Measurements from ENCODE around the gene DHX35.
A peak's percentile ranks its signal among the peaks of the same experiment; 100 is the strongest.

DHX35 gene

DNA sequence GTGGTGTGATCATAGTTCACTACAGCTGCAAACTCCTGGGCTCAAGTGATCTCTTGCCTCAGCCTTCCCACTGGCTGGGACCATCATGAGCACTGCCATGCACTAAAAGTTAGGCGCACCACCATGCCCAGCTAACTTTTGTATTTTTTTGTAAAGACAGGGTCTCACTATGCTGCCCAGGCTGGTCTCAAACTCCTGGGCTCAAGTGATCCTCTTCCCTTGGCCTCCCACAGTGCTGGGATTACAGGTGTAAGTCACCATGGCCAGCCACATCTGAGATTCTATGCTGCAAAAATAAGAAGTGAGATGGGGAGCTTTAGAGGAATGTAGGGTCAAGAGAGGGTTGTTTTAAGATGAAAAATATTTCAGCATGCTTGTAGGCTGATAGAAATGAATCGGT, 37.4 kb upstream of the DHX35 start:
- ATAC-seq (ENCODE audit: insufficient read depth, low read depth), result no peak
- Histone ChIP-seq H3K4me1 (ENCODE audit: insufficient read depth, low read length) (peaks cover 29% of the 10 kb centered on the region), H3K9me3 (ENCODE audit: insufficient read depth, low read length, severe bottlenecking) (no peaks in the 10 kb centered on the region), H3K36me3 (ENCODE audit: insufficient read depth, low read length) (peaks cover 26% of the 10 kb centered on the region), H3K27me3 (ENCODE audit: insufficient read depth, low read length, poor library complexity) (no peaks in the 10 kb centered on the region), H4K20me1 (ENCODE audit: insufficient read depth, low read length) (peaks cover 20% of the 10 kb centered on the region), H3K4me2 (ENCODE audit: insufficient read depth, low read length) (no peak overlapping the region), H2AFZ (ENCODE audit: low read depth, low read length) (no peak overlapping the region), H3K79me2 (ENCODE audit: insufficient read depth, low read length) (peaks cover 36% of the 10 kb centered on the region), H3K9ac (ENCODE audit: low read depth, low read length) (no peak overlapping the region), H3K4me3 (ENCODE audit: low read depth in 1 of 2, low read length in 2 of 2) (no peak overlapping the region), H3K27ac (ENCODE audit: low read length) (no peak overlapping the region)
- DNase-seq, result no peak
- TF ChIP-seq EZH2 (IDR thresholded peaks at IDR 0.05; ENCODE audit: borderline replicate concordance, low read depth, low read length, severe bottlenecking), result no peak
- TF ChIP-seq, protein P1, sequence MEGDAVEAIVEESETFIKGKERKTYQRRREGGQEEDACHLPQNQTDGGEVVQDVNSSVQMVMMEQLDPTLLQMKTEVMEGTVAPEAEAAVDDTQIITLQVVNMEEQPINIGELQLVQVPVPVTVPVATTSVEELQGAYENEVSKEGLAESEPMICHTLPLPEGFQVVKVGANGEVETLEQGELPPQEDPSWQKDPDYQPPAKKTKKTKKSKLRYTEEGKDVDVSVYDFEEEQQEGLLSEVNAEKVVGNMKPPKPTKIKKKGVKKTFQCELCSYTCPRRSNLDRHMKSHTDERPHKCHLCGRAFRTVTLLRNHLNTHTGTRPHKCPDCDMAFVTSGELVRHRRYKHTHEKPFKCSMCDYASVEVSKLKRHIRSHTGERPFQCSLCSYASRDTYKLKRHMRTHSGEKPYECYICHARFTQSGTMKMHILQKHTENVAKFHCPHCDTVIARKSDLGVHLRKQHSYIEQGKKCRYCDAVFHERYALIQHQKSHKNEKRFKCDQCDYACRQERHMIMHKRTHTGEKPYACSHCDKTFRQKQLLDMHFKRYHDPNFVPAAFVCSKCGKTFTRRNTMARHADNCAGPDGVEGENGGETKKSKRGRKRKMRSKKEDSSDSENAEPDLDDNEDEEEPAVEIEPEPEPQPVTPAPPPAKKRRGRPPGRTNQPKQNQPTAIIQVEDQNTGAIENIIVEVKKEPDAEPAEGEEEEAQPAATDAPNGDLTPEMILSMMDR (IDR thresholded peaks at IDR 0.05; ENCODE audit: borderline replicate concordance, extremely low read depth, low read length, poor library complexity, severe bottlenecking), result no peak

DNA sequence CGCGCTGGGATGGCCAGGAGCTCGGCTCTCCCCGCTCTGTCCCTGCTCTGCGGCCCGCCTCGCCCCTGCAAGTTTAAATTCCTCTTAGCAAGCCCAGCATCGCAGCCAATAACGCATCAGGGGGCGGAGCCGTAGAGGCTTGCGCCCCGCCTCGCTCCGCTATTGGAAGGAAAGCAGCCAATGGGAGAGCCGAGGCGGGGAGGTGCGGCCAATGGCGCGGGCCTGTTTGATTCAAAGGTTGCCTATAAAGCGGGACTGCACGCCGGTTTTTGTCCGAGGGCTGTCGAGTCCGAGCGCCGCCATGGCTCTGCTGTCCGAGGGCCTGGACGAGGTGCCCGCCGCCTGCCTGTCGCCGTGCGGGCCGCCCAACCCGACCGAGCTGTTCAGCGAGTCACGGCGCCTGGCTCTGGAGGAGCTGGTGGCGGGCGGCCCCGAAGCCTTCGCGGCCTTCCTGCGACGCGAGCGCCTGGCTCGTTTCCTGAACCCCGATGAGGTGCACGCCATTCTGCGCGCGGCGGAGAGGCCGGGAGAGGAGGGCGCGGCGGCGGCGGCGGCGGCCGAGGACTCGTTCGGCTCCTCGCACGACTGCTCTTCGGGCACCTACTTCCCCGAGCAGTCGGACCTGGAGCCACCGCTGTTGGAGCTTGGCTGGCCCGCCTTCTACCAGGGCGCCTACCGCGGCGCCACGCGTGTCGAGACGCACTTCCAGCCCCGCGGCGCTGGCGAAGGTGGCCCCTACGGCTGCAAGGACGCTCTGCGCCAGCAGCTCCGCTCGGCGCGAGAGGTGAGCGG, 35.8 kb upstream of the DHX35 start, which contains the start of gene FAM83D:
Gene FAM83D, plus strand, starts transcription at position 276 of the 792 bp plus-strand sequence. Its CDS starts 26 bp downstream, at position 302.
- Histone ChIP-seq H3K4me1 (ENCODE audit: insufficient read depth, low read length) (peaks cover 42% of the 10 kb centered on the region), H2AFZ (ENCODE audit: low read depth, low read length) (peak within 1 kb of the TSS; percentile 84), H3K79me2 (ENCODE audit: insufficient read depth, low read length) (peaks cover 52% of the 10 kb centered on the region), H3K4me2 (ENCODE audit: insufficient read depth, low read length) (peak within 1 kb of the TSS; percentile 74), H4K20me1 (ENCODE audit: insufficient read depth, low read length) (peaks cover 32% of the 10 kb centered on the region), H3K4me3 (ENCODE audit: low read depth in 1 of 2, low read length in 2 of 2) (peak within 1 kb of the TSS; percentile 80 to 86), H3K27ac (ENCODE audit: low read length) (peak within 1 kb of the TSS; percentile 87), H3K9ac (ENCODE audit: low read depth, low read length) (peak within 1 kb of the TSS; percentile 96), H3K36me3 (ENCODE audit: insufficient read depth, low read length) (peaks cover 39% of the 10 kb centered on the region), H3K27me3 (ENCODE audit: insufficient read depth, low read length, poor library complexity) (no peaks in the 10 kb centered on the region), H3K9me3 (ENCODE audit: insufficient read depth, low read length, severe bottlenecking) (no peaks in the 10 kb centered on the region)
- peak; percentile 94 for ATAC-seq (ENCODE audit: insufficient read depth, low read depth)
- DNase-seq, result peak; percentile 98
- no peak for TF ChIP-seq EZH2 (IDR thresholded peaks at IDR 0.05; ENCODE audit: borderline replicate concordance, low read depth, low read length, severe bottlenecking)
- TF ChIP-seq, protein P1 (IDR thresholded peaks at IDR 0.05; ENCODE audit: borderline replicate concordance, extremely low read depth, low read length, poor library complexity, severe bottlenecking), result no peak

DNA sequence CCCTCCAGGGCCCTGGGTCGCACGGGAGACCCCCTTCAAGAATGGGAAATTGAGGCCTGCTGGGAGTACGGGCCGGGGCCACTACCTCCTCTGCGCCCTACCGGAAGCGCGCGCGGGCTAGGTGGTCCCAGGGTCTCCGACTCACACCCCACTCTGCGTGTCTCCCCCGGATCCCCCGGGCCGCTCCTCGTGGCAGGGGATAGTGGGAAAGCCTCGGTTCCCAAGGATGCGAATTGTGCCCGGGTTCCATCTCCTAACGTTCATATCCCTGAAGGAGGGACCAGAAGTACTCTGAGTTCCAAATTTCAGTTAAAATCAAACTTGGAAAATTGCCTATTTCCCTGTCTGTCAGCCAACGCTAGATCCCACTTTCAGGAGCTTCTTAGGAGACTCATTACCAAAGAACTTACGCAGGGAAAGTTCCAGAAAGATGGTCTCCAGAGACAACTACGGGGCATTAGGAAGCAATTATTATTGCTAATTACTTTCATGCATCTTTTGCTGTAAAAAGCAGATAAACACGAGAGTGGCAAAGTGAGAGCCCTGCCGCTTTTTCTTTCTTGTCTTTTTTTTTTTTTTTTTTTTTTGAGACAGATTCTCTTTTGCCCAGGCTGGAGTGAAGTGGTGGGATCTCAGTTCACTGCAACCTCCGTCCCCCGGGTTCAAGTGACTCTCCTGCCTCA, 35.1 kb upstream of the DHX35 start:
- DNase-seq (peak; percentile 54), ATAC-seq (ENCODE audit: insufficient read depth, low read depth) (peak; percentile 37)
- H2AFZ ChIP-seq (ENCODE audit: low read depth, low read length), result peak overlapping the region; percentile 84
- H4K20me1 ChIP-seq (ENCODE audit: insufficient read depth, low read length), result peaks cover 39% of the 10 kb centered on the region
- no peak for TF ChIP-seq EZH2 (IDR thresholded peaks at IDR 0.05; ENCODE audit: borderline replicate concordance, low read depth, low read length, severe bottlenecking)
- TF ChIP-seq, protein P1 (IDR thresholded peaks at IDR 0.05; ENCODE audit: borderline replicate concordance, extremely low read depth, low read length, poor library complexity, severe bottlenecking), result no peak
- H3K4me2 ChIP-seq (ENCODE audit: insufficient read depth, low read length), result peak overlapping the region; percentile 74
- H3K27me3 ChIP-seq (ENCODE audit: insufficient read depth, low read length, poor library complexity), result no peaks in the 10 kb centered on the region
- peak overlapping the region; percentile 80 to 86 for H3K4me3 ChIP-seq (ENCODE audit: low read depth in 1 of 2, low read length in 2 of 2)
- H3K9me3 ChIP-seq (ENCODE audit: insufficient read depth, low read length, severe bottlenecking), result no peaks in the 10 kb centered on the region
- peaks cover 59% of the 10 kb centered on the region for H3K79me2 ChIP-seq (ENCODE audit: insufficient read depth, low read length)
- peaks cover 49% of the 10 kb centered on the region for H3K4me1 ChIP-seq (ENCODE audit: insufficient read depth, low read length)
- peak overlapping the region; percentile 87 for H3K27ac ChIP-seq (ENCODE audit: low read length)
- H3K9ac ChIP-seq (ENCODE audit: low read depth, low read length), result peak overlapping the region; percentile 96
- peaks cover 46% of the 10 kb centered on the region for H3K36me3 ChIP-seq (ENCODE audit: insufficient read depth, low read length)

Measured in DND-41 (cell line).